DOHH2 (cell line): ENCODE results near the gene MATN3.

Experiments used
- H3F3A ChIP-seq: fragments of 200-600 bp; sonication (generic), shearing (Covaris generic); 2 replicates; pipeline ENCODE4 v1.6.0; 2016; ENCODE audit warnings: antibody characterized with exemption, mild to moderate bottlenecking; ENCODE audit not compliant: control insufficient read depth, insufficient read depth
- H3K27ac ChIP-seq: fragments of 200-600 bp; sonication (generic); 2 replicates; pipeline ENCODE4 v1.5.1; 2014; ENCODE audit warnings: low read depth, mild to moderate bottlenecking, low read length, moderate library complexity
- H3K27me3 ChIP-seq: fragments of 200-600 bp; sonication (generic); 2 replicates; pipeline ENCODE4 v1.6.1; 2014; ENCODE audit warnings: mild to moderate bottlenecking, low read length, mixed read lengths; ENCODE audit not compliant: control insufficient read depth
- H3K36me3 ChIP-seq: fragments of 200-600 bp; sonication (generic); 2 replicates; pipeline ENCODE4 v1.6.1; 2014; ENCODE audit warnings: mild to moderate bottlenecking, low read length, moderate library complexity, mixed read lengths; ENCODE audit not compliant: control insufficient read depth
- H3K4me1 ChIP-seq: fragments of 200-600 bp; sonication (generic); 2 replicates; pipeline ENCODE4 v1.6.1; 2014; ENCODE audit warnings: mild to moderate bottlenecking, low read length, mixed read lengths; ENCODE audit not compliant: control insufficient read depth
- H3K4me2 ChIP-seq: fragments of 200-600 bp; sonication (generic); 2 replicates; pipeline ENCODE4 v1.6.0; 2014; ENCODE audit warnings: mild to moderate bottlenecking, low read length, moderate library complexity
- H3K4me3 ChIP-seq: fragments of 200-600 bp; sonication (generic); 2 replicates; pipeline ENCODE4 v1.5.1; 2014; ENCODE audit warnings: mild to moderate bottlenecking, low read length, mixed read lengths
- H3K79me2 ChIP-seq: fragments of 200-600 bp; sonication (generic); 2 replicates; pipeline ENCODE4 v1.6.1; 2014; ENCODE audit warnings: mild to moderate bottlenecking, low read length, mixed read lengths; ENCODE audit not compliant: control insufficient read depth
- H3K9me2 ChIP-seq: fragments of 200-600 bp; sonication (generic); replicated peaks from 2 replicates; pipeline ENCODE4 v1.6.1; 2014; ENCODE audit warnings: mild to moderate bottlenecking, low read length, mixed read lengths; ENCODE audit not compliant: control insufficient read depth
- H3K9me3 ChIP-seq: fragments of 200-600 bp; sonication (generic); 2 replicates; pipeline ENCODE4 v1.6.1; 2014; ENCODE audit warnings: antibody characterized with exemption, low read length, mixed read lengths; ENCODE audit not compliant: control insufficient read depth, insufficient read depth
- H4K20me1 ChIP-seq: fragments of 200-600 bp; sonication (generic); 2 replicates; pipeline ENCODE4 v1.6.0; 2014; ENCODE audit warnings: low read depth, mild to moderate bottlenecking, antibody characterized with exemption, low read length, moderate library complexity; ENCODE audit not compliant: control insufficient read depth, insufficient read depth
- CTCF ChIP-seq: fragments of 200-600 bp; sonication (generic); IDR thresholded peaks from one replicate; pipeline ENCODE4 v1.5.1; 2014; ENCODE audit warnings: antibody characterized with exemption, mild to moderate bottlenecking, low read depth, low read length; ENCODE audit not compliant: poor library complexity, severe bottlenecking
- EZH2phosphoT487 ChIP-seq: fragments of 200-600 bp; sonication (generic); IDR thresholded peaks from 2 replicates; pipeline ENCODE4 v1.6.1; 2017; ENCODE audit warnings: borderline replicate concordance, mild to moderate bottlenecking, antibody characterized with exemption, low read length, moderate library complexity, mixed read lengths

Gene MATN3

GRCh38 chr2:20012032-20012281 lies 511 bp downstream of the MATN3 start:
- no peaks in the 10 kb centered on the region for H4K20me1 ChIP-seq
- no peak for TF ChIP-seq EZH2phosphoT487
- no peak for TF ChIP-seq CTCF
- H3K36me3 ChIP-seq: no peaks in the 10 kb centered on the region
- H3F3A ChIP-seq: no peaks in the 10 kb centered on the region
- H3K4me2 ChIP-seq: no peak overlapping the region
- peaks cover 28% of the 10 kb centered on the region for H3K27me3 ChIP-seq
- no peak overlapping the region for H3K4me3 ChIP-seq
- no peaks in the 10 kb centered on the region for H3K4me1 ChIP-seq
- H3K9me2 ChIP-seq: no peaks in the 10 kb centered on the region
- no peak overlapping the region for H3K27ac ChIP-seq
- no peaks in the 10 kb centered on the region for H3K79me2 ChIP-seq
- no peaks in the 10 kb centered on the region for H3K9me3 ChIP-seq

- Histone ChIP-seq H3K27me3 (peaks cover 28% of the 10 kb centered on the region), H3K4me1 (no peaks in the 10 kb centered on the region), H3K27ac (no peak overlapping the region), H3F3A (no peaks in the 10 kb centered on the region), H4K20me1 (no peaks in the 10 kb centered on the region), H3K4me3 (no peak overlapping the region), H3K4me2 (no peak overlapping the region), H3K9me3 (no peaks in the 10 kb centered on the region), H3K36me3 (no peaks in the 10 kb centered on the region), H3K79me2 (no peaks in the 10 kb centered on the region), H3K9me2 (no peaks in the 10 kb centered on the region)
- TF ChIP-seq EZH2phosphoT487 (no peak), CTCF (no peak)
Observed at GRCh38 chr2:20011276-20012031, 1.0 kb downstream of the MATN3 start.

GRCh38 chr2:20008703-20009102 lies 3.8 kb downstream of the MATN3 start:
- no peak overlapping the region for H3K4me3 ChIP-seq
- H3K9me2 ChIP-seq: no peaks in the 10 kb centered on the region
- no peaks in the 10 kb centered on the region for H3F3A ChIP-seq
- no peaks in the 10 kb centered on the region for H3K79me2 ChIP-seq
- no peak overlapping the region for H3K27ac ChIP-seq
- no peaks in the 10 kb centered on the region for H3K9me3 ChIP-seq
- H3K36me3 ChIP-seq: no peaks in the 10 kb centered on the region
- H3K27me3 ChIP-seq: peaks cover 22% of the 10 kb centered on the region
- TF ChIP-seq CTCF (no peak), EZH2phosphoT487 (no peak)
- no peaks in the 10 kb centered on the region for H4K20me1 ChIP-seq
- no peak overlapping the region for H3K4me2 ChIP-seq
- no peaks in the 10 kb centered on the region for H3K4me1 ChIP-seq
